Endothelial cell of umbilical vein (primary cell): ENCODE data around the gene KHDC1L.

ENCODE experiments used
- CTCF ChIP-seq, 2 donors: IDR thresholded peaks; 1 replicate in 1 of 2; 2 replicates in 1 of 2; pipeline ENCODE4 v1.5.1; 2011; ENCODE audit warnings: low read length in 2 of 2, mild to moderate bottlenecking in 2 of 2, moderate library complexity in 2 of 2, control low read depth in 1 of 2, inconsistent platforms in 1 of 2, low read depth in 1 of 2; ENCODE audit not compliant: insufficient read depth in 1 of 2; ENCODE audit errors: extremely low read depth in 1 of 2
- EZH2 ChIP-seq: IDR thresholded peaks from 2 replicates; pipeline ENCODE4 v1.6.1; 2012; ENCODE audit warnings: borderline replicate concordance, low read depth, mild to moderate bottlenecking, moderate library complexity, low read length, inconsistent platforms; ENCODE audit not compliant: severe bottlenecking
- FOS ChIP-seq: IDR thresholded peaks from 2 replicates; pipeline ENCODE4 v1.6.1; 2011; ENCODE audit warnings: mild to moderate bottlenecking, low read length, moderate library complexity, borderline replicate concordance; ENCODE audit not compliant: insufficient read depth
- POLR2AphosphoS5 ChIP-seq: IDR thresholded peaks from 2 replicates; pipeline ENCODE4 v1.6.1; 2012; ENCODE audit warnings: low read depth, mild to moderate bottlenecking, control low read depth, low read length, moderate library complexity; ENCODE audit not compliant: insufficient read depth

- no peak for TF ChIP-seq POLR2AphosphoS5
- TF ChIP-seq CTCF (IDR thresholded peaks at IDR 0.05; ENCODE audit: extremely low read depth in 1 of 2, insufficient read depth in 1 of 2, low read depth in 1 of 2, low read length in 2 of 2) = no peak
- no peak for TF ChIP-seq FOS
- TF ChIP-seq EZH2 = no peak
Observed at GRCh38 chr6:73231986-73232391, 6.7 kb upstream of the KHDC1L start.
